Muscle layer of duodenum (tissue), 2 donors: ENCODE measurements around the gene LBX2.
"Not testable (repeated sequence)": the region's sequence is repeated elsewhere in the genome, so short reads cannot be mapped to it uniquely, and the experiment has no call there.

Source experiments
- H3K27ac ChIP-seq: one replicate; pipeline ENCODE4 v1.7.0; 2013; ENCODE audit warnings: mild to moderate bottlenecking, low read length
- H3K27me3 ChIP-seq: one replicate; pipeline ENCODE4 v1.7.0; 2013; ENCODE audit warnings: low read depth, mild to moderate bottlenecking, control low read depth, low read length
- H3K36me3 ChIP-seq, 2 donors: one replicate each; pipeline ENCODE4 v1.7.0; 2013; ENCODE audit warnings: low read length in 2 of 2, control low read depth in 1 of 2, mild to moderate bottlenecking in 1 of 2; ENCODE audit not compliant: insufficient read depth in 2 of 2, control insufficient read depth in 1 of 2
- H3K4me1 ChIP-seq, 2 donors: one replicate each; pipeline ENCODE4 v1.7.0; 2013; ENCODE audit warnings: low read length in 2 of 2, mild to moderate bottlenecking in 2 of 2, control low read depth in 1 of 2, moderate library complexity in 1 of 2; ENCODE audit not compliant: insufficient read depth in 2 of 2, control insufficient read depth in 1 of 2
- H3K4me3 ChIP-seq, 2 donors: one replicate each; pipeline ENCODE4 v1.7.0; 2013; ENCODE audit warnings: low read length in 2 of 2, low read depth in 1 of 2, mild to moderate bottlenecking in 1 of 2
- H3K9me3 ChIP-seq, 2 donors: one replicate each; pipeline ENCODE4 v1.7.0; 2013; ENCODE audit warnings: low read length in 2 of 2, control low read depth in 1 of 2, mild to moderate bottlenecking in 1 of 2; ENCODE audit not compliant: control insufficient read depth in 1 of 2
- donor health status: healthy.

Gene LBX2

GRCh38 chr2:74471332-74472065 lies 27.9 kb downstream of the LBX2 start:
- Histone ChIP-seq H3K4me1 (peaks cover 8 to 17% of the 10 kb centered on the region in 2 donors), H3K27ac (peak overlapping the region; percentile 94), H3K27me3 (no peaks in the 10 kb centered on the region), H3K9me3 (no peaks in the 10 kb centered on the region), H3K4me3 (peak overlapping the region; percentile 85 to 94), H3K36me3 (peaks cover 14 to 21% of the 10 kb centered on the region in 2 donors)

- H3K4me3 ChIP-seq, H3K27me3 ChIP-seq, H3K27ac ChIP-seq, H3K9me3 ChIP-seq: not testable (repeated sequence)
- peaks cover 14 to 20% of the 10 kb centered on the region in 2 donors for H3K36me3 ChIP-seq
- peaks cover 8 to 22% of the 10 kb centered on the region in 2 donors for H3K4me1 ChIP-seq
These were observed 28.7 kb downstream of the LBX2 start for GRCh38 chr2:74470742-74471141.

GRCh38 chr2:74464406-74464805 lies 35.0 kb downstream of the LBX2 start:
- Histone ChIP-seq H3K27me3 (no peaks in the 10 kb centered on the region), H3K36me3 (peaks cover 8 to 19% of the 10 kb centered on the region in 2 donors), H3K4me1 (peaks cover 1 to 18% of the 10 kb centered on the region in 2 donors), H3K27ac (peak overlapping the region; percentile 82), H3K4me3 (peak overlapping the region; percentile 70 to 93), H3K9me3 (no peaks in the 10 kb centered on the region)

DNA sequence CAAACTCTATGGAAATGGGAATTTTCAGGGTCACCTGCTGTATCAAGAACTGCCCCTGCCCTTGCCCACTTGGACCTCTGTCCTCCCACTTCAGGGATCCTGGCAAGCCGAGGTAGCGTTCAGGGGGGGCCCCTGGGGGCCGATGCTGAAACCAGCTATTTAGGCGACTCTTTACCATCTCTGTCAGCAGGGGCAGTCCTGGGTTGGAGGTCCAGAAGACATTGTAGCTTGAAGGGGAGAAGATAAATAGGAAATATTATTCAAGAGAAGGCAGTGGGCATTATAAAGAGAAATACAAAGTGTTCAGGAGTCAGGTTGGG lies 36.7 kb downstream of the LBX2 start:
- Histone ChIP-seq H3K4me3 (no peak overlapping the region), H3K36me3 (peaks cover 8 to 19% of the 10 kb centered on the region in 2 donors), H3K9me3 (no peaks in the 10 kb centered on the region), H3K27ac (peak overlapping the region; percentile 21), H3K4me1 (peaks cover 7 to 26% of the 10 kb centered on the region in 2 donors), H3K27me3 (no peaks in the 10 kb centered on the region)

GRCh38 chr2:74462054-74462785 lies 37.2 kb downstream of the LBX2 start:
- Histone ChIP-seq H3K9me3 (no peaks in the 10 kb centered on the region), H3K27me3 (no peaks in the 10 kb centered on the region), H3K36me3 (peaks cover 8 to 19% of the 10 kb centered on the region in 2 donors), H3K4me1 (peaks cover 7 to 26% of the 10 kb centered on the region in 2 donors), H3K4me3 (no peak overlapping the region), H3K27ac (no peak overlapping the region)

DNA sequence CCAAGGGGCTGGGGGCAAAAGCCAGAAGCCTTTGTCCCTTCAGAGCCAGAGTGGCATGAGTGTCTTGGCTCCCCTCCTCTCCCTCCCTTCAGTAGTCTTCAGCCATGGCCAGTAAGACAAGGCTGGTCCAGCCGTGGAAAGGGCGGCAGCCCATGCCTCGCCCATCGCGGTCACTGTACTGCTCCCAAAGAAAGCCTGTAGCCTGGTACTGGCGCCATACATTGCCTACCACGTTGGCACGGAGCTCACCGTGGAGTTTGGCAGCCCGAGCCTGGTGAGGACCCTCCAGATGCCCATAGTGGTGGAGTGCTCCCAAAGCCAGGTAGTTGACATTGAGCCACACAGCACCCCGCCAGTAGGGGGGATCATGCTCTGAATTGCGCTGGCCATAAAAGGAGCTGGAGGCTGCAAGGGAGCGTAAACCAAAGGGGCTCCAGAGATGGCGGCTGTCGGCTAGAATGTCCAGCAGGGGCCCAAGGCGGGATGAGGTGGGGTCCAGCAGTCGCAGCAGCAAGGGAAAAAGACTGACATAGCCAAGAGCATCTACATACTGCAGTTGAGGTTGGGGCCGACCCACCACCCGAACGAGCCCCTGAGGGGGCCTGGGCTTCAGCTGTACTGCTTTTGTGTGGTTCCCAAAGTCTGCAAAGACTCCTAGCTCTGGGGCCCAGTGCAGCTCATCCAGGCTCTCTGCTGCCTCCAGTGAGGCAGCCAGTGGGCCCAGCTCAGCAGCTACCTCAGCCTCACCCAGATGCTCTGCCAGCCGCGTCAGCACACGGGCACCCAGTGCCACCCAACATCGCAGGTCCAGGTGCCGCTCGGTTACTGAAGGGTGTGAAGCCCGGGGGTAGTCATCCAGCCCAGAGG lies 38.0 kb downstream of the LBX2 start:
- no peak overlapping the region for H3K27ac ChIP-seq
- no peaks in the 10 kb centered on the region for H3K9me3 ChIP-seq
- H3K36me3 ChIP-seq = peaks cover 8 to 19% of the 10 kb centered on the region in 2 donors
- H3K4me1 ChIP-seq = peaks cover 11 to 34% of the 10 kb centered on the region in 2 donors
- no peak overlapping the region for H3K4me3 ChIP-seq
- H3K27me3 ChIP-seq = no peaks in the 10 kb centered on the region

DNA sequence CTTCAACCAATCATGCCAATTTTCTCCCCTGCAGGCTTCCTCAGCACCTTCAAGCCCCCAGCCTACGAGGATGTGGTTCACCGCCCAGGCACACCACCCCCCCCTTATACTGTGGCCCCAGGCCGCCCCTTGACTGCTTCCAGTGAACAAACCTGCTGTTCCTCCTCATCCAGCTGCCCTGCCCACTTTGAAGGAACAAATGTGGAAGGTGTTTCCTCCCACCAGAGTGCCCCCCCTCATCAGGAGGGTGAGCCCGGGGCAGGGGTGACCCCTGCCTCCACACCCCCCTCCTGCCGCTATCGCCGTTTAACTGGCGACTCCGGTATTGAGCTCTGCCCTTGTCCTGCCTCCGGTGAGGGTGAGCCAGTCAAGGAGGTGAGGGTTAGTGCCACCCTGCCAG lies 39.2 kb downstream of the LBX2 start:
- not testable (repeated sequence) for H3K27ac ChIP-seq, H3K9me3 ChIP-seq, H3K4me3 ChIP-seq, H3K27me3 ChIP-seq
- Histone ChIP-seq H3K4me1 (peaks cover 17 to 41% of the 10 kb centered on the region in 2 donors), H3K36me3 (peaks cover 8 to 19% of the 10 kb centered on the region in 2 donors)

GRCh38 chr2:74459503-74460118 lies 39.8 kb downstream of the LBX2 start:
- not testable (repeated sequence) for H3K9me3 ChIP-seq, H3K27ac ChIP-seq, H3K4me3 ChIP-seq, H3K27me3 ChIP-seq
- Histone ChIP-seq H3K36me3 (peaks cover 8 to 19% of the 10 kb centered on the region in 2 donors), H3K4me1 (peaks cover 18 to 41% of the 10 kb centered on the region in 2 donors)

GRCh38 chr2:74458938-74459363 lies 40.5 kb downstream of the LBX2 start:
- no peaks in the 10 kb centered on the region for H3K27me3 ChIP-seq
- peaks cover 8 to 19% of the 10 kb centered on the region in 2 donors for H3K36me3 ChIP-seq
- peak overlapping the region; percentile 87 for H3K27ac ChIP-seq
- no peaks in the 10 kb centered on the region for H3K9me3 ChIP-seq
- H3K4me3 ChIP-seq = peak overlapping the region; percentile 88 to 98
- peaks cover 21 to 35% of the 10 kb centered on the region in 2 donors for H3K4me1 ChIP-seq

DNA sequence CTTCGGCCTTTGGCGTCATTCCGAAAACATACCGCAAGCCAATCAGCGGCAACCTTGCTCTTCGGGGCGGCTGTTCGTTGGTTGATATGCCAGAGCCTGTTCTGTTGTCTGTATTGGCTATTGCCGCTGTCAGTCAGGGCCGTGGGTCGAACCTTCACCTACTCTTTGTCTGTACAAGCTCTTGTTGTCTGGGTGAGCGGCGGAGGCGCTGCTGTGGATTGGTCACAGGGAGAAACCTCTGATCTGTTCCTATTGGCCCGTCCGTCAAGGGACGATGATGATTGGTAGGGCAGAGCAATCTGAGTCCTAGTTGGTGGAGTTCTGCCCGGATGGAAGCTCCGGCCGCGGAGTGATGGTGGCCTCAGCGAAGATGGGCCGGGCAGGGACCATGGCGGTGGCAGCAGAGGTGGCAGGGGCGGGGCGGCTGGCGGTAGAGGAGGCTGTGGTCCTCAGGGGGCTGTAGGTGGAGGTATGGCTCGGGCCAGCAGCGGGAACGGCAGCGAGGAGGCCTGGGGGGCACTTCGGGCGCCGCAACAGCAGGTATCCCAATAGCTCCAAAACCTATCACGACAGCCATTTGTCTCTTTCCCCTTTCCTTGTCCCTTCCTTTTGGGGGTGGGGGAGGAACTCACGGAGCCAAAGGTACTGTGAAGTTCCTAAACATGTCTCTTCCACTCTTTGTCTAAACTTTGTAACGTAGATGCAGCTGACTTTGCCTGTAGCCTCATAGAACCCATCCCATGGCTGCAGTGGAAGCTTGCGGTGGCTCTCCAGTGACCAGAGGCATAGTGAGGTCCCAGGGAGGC lies 41.1 kb downstream of the LBX2 start, which contains the start of gene WBP1:
WBP1 (plus strand) TSS at position 307 of the 806 bp plus-strand sequence; CDS start at position 472, 165 bp downstream.
- H3K36me3 ChIP-seq = peaks cover 8 to 19% of the 10 kb centered on the region in 2 donors
- peak within 1 kb of the TSS; percentile 87 for H3K27ac ChIP-seq
- no peaks in the 10 kb centered on the region for H3K9me3 ChIP-seq
- H3K4me1 ChIP-seq = peaks cover 21 to 33% of the 10 kb centered on the region in 2 donors
- peak within 1 kb of the TSS; percentile 88 to 98 for H3K4me3 ChIP-seq
- H3K27me3 ChIP-seq = no peaks in the 10 kb centered on the region
